Thoracic aorta (tissue), 2 donors: ENCODE data around the gene STX1A. TPM values are rescaled to one million over a fixed set of nuclear protein-coding genes. Genes with fewer than 3 reads are reported as not detected.

Experiments
- ATAC-seq: fragments of 150-250 bp; one replicate; pipeline ENCODE4 v1.8.0; 2017; ENCODE audit warnings: low read depth; ENCODE audit not compliant: insufficient number of reproducible peaks, low FRiP score
- DNase-seq: peaks from one replicate; pipeline ENCODE4 v3.0.0-alpha.2; 2020; ENCODE audit warnings: low spot score
- H3K27ac ChIP-seq, 2 donors: fragments of 200-600 bp; sonication (generic); 1 replicate in 1 of 2; 2 replicates in 1 of 2; pipeline ENCODE4 v1.5.1; 2016; ENCODE audit warnings: mild to moderate bottlenecking in 2 of 2, moderate library complexity in 2 of 2
- H3K27me3 ChIP-seq: fragments of 200-600 bp; sonication (generic); replicated peaks from 2 replicates; pipeline ENCODE4 v1.6.0; 2016; ENCODE audit warnings: mild to moderate bottlenecking; ENCODE audit not compliant: insufficient read depth
- H3K36me3 ChIP-seq: fragments of 200-600 bp; sonication (generic); one replicate; pipeline ENCODE4 v1.5.1; 2016
- H3K4me1 ChIP-seq, 2 donors: fragments of 200-600 bp; sonication (generic); 1 replicate in 1 of 2; 2 replicates in 1 of 2; pipeline versions ENCODE4 v1.5.1 to v1.6.0; 2016; ENCODE audit warnings: low read depth in 2 of 2, mild to moderate bottlenecking in 1 of 2; ENCODE audit not compliant: control insufficient read depth in 1 of 2
- H3K4me3 ChIP-seq: fragments of 200-600 bp; sonication (generic); 2 replicates; pipeline ENCODE4 v1.5.1; 2016; ENCODE audit warnings: mild to moderate bottlenecking
- H3K9me3 ChIP-seq: fragments of 200-600 bp; sonication (generic); 2 replicates; pipeline ENCODE4 v1.5.1; 2016
- total RNA-seq, 2 donors: library from RNA; depleted of rRNA; stranded (reverse); fragments of >200 nt; gene quantifications; one replicate each; pipeline versions ENCODE4 v1.1.0 to v1.2.3, GENCODE V29; 2016
- TF ChIP-seq, protein P1 (sequence below): fragments of 200-600 bp; sonication (generic); IDR thresholded peaks from one replicate; pipeline ENCODE4 v1.5.1; 2019; ENCODE audit warnings: antibody characterized with exemption

STX1A gene
- total RNA-seq, 2 donors from 2014 or later, result 10.3 to 16.8 TPM

DNA sequence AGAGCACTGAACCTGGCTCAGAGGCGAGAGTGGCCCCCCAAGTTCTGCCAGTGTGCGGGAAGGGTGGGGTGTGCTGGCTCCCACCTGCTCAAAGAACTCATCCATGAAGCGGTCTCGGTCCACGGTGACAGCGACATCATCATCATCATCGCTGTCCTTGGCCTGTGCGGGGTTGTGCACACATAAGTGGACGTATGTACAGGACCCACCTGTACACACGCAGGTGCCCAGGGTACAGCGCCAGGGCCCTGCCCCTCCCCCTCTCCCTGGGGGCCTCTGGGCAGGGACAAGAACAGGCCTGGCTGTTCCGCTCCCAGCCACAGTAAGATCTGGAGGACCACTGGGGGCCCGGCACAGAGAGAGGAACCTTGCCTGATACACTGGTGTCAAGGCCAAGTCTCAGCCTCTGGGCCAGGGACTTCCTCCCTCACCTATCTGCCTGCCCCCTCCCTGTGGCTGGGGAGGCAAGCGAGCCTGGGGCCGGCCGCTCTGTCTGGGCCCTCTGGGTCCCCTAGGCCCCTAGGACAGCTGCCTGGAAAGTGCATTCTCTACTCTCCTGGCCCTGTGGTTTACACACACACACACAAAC is 10.4 kb downstream of the STX1A start:
- Histone ChIP-seq H3K27me3 (no peaks in the 10 kb centered on the region), H3K9me3 (no peaks in the 10 kb centered on the region), H3K4me3 (no peak overlapping the region), H3K4me1 (peaks cover 0 to 20% of the 10 kb centered on the region in 2 donors), H3K27ac (no peak overlapping the region), H3K36me3 (no peaks in the 10 kb centered on the region)
- ATAC-seq (no peak), DNase-seq (no peak)
- TF ChIP-seq, protein P1, sequence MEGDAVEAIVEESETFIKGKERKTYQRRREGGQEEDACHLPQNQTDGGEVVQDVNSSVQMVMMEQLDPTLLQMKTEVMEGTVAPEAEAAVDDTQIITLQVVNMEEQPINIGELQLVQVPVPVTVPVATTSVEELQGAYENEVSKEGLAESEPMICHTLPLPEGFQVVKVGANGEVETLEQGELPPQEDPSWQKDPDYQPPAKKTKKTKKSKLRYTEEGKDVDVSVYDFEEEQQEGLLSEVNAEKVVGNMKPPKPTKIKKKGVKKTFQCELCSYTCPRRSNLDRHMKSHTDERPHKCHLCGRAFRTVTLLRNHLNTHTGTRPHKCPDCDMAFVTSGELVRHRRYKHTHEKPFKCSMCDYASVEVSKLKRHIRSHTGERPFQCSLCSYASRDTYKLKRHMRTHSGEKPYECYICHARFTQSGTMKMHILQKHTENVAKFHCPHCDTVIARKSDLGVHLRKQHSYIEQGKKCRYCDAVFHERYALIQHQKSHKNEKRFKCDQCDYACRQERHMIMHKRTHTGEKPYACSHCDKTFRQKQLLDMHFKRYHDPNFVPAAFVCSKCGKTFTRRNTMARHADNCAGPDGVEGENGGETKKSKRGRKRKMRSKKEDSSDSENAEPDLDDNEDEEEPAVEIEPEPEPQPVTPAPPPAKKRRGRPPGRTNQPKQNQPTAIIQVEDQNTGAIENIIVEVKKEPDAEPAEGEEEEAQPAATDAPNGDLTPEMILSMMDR, result no peak

DNA sequence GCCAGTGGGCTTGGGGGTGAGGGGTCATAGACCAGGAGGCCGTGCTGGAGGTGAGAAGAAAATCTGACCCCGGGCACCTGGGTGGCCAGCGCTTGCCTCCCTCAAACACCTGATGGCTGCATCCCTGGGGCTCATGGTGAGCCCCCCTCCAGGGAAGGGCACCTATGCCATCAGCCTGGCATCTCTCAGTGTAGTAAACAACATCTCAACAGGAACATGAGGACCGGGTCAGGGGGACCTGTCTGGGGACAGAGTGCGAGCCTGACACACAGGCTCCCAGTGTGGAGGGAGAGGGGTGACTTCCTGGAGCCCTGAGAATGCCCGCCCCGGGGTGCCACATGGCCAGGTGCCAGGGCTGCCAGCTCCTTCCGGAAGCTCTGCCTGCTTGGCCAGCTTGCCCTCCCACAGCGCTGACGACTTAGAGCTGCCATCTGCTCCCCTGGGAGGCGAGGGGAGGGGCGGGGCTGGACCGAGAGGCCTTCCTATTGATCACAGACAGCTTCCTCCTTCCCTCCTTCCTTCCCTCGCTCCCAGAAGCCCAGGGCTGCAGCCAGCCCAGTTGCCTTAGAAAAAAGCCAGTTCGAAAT is 12.3 kb downstream of the STX1A start:
- Histone ChIP-seq H3K4me1 (peaks cover 0 to 21% of the 10 kb centered on the region in 2 donors), H3K27me3 (no peaks in the 10 kb centered on the region), H3K27ac (no peak overlapping the region), H3K4me3 (no peak overlapping the region), H3K36me3 (peaks cover 6% of the 10 kb centered on the region), H3K9me3 (no peaks in the 10 kb centered on the region)
- DNase-seq (no peak), ATAC-seq (no peak)
- TF ChIP-seq, protein P1, result no peak

- peaks cover 9% of the 10 kb centered on the region for H3K36me3 ChIP-seq
- no peaks in the 10 kb centered on the region for H3K27me3 ChIP-seq
- TF ChIP-seq, protein P1, result no peak
- no peak overlapping the region for H3K27ac ChIP-seq
- DNase-seq (no peak), ATAC-seq (no peak)
- H3K9me3 ChIP-seq, result no peaks in the 10 kb centered on the region
- no peak overlapping the region for H3K4me3 ChIP-seq
- H3K4me1 ChIP-seq, result peaks cover 0 to 21% of the 10 kb centered on the region in 2 donors
Observed at GRCh38 chr7:73706126-73707044, 13.1 kb downstream of the STX1A start.

- DNase-seq, result no peak
- no peak overlapping the region for H3K4me3 ChIP-seq
- H3K27me3 ChIP-seq, result no peaks in the 10 kb centered on the region
- H3K4me1 ChIP-seq, result peaks cover 0 to 21% of the 10 kb centered on the region in 2 donors
- no peaks in the 10 kb centered on the region for H3K9me3 ChIP-seq
- H3K27ac ChIP-seq, result peak overlapping the region; percentile 12 to 56
- no peak for ATAC-seq
- peaks cover 9% of the 10 kb centered on the region for H3K36me3 ChIP-seq
- TF ChIP-seq, protein P1, result no peak
Observed at GRCh38 chr7:73705551-73705920, 13.9 kb downstream of the STX1A start.
